ENCODE data around the gene CATSPER1. TPM values are rescaled to one million over a fixed set of nuclear protein-coding genes. Genes with fewer than 3 reads are reported as not detected.

CATSPER1 gene
- polyA plus RNA-seq, 4 donors: not detected

- DNase-seq (ENCODE audit: low read depth in 4 of 4, low spot score in 2 of 4): no peak
Observed at GRCh38 chr11:65976216-65977176, 49.8 kb downstream of the CATSPER1 start.

GRCh38 chr11:65975771-65976170 lies 50.5 kb downstream of the CATSPER1 start:
- DNase-seq (ENCODE audit: low read depth in 4 of 4, low spot score in 2 of 4): no peak

GRCh38 chr11:65973439-65974110 lies 52.7 kb downstream of the CATSPER1 start:
- no peak for DNase-seq (ENCODE audit: low read depth in 4 of 4, low spot score in 2 of 4)

- no peak for DNase-seq (ENCODE audit: low read depth in 4 of 4, low spot score in 2 of 4)
Observed at GRCh38 chr11:65972116-65972515, 54.2 kb downstream of the CATSPER1 start.

GRCh38 chr11:65968600-65969482 lies 57.4 kb downstream of the CATSPER1 start:
- DNase-seq (ENCODE audit: low read depth in 4 of 4, low spot score in 2 of 4): no peak

GRCh38 chr11:65967329-65967934 lies 58.8 kb downstream of the CATSPER1 start:
- DNase-seq (ENCODE audit: low read depth in 4 of 4, low spot score in 2 of 4): no peak

Other genes with a start within 250 kb of the CATSPER1 start
- 10 to 100 TPM in 1 of 4 donors, 1 to 10 TPM in 3; 6.0 to 11.8 (median 8.5) TPM for gene AP5B1, start 245.5 kb downstream of the CATSPER1 start, polyA plus RNA-seq (ENCODE audit: insufficient read length in 4 of 4)
- gene OVOL1, start 239.4 kb downstream of the CATSPER1 start, polyA plus RNA-seq (ENCODE audit: insufficient read length in 4 of 4): 10 to 100 TPM in 3 of 4 donors, 1 to 10 TPM in 1; 9.2 to 16.6 (median 13.4) TPM
- gene SNX32, start 192.5 kb downstream of the CATSPER1 start, polyA plus RNA-seq (ENCODE audit: insufficient read length in 4 of 4): 1 to 10 TPM; 1.4 to 4.9 (median 2.5) TPM
- 100 to 1,000 TPM; 733 to 901 (median 785) TPM for gene CFL1, start 168.3 kb downstream of the CATSPER1 start, polyA plus RNA-seq (ENCODE audit: insufficient read length in 4 of 4)
- gene MUS81, start 166.0 kb downstream of the CATSPER1 start, polyA plus RNA-seq (ENCODE audit: insufficient read length in 4 of 4): 10 to 100 TPM; 41.7 to 67.3 (median 55.7) TPM
- 100 to 1,000 TPM in 3 of 4 donors, 10 to 100 TPM in 1; 96.5 to 170 (median 123) TPM for gene EFEMP2, start 153.7 kb downstream of the CATSPER1 start, polyA plus RNA-seq (ENCODE audit: insufficient read length in 4 of 4)
- 1 to 10 TPM in 3 of 4 donors, under 1 TPM in 1; 0.77 to 1.6 (median 1.3) TPM for gene CTSW, start 146.6 kb downstream of the CATSPER1 start, polyA plus RNA-seq (ENCODE audit: insufficient read length in 4 of 4)
- 100 to 1,000 TPM in 1 of 4 donors, 10 to 100 TPM in 3; 91.1 to 106 (median 96.7) TPM for gene FIBP, start 138.0 kb downstream of the CATSPER1 start, polyA plus RNA-seq (ENCODE audit: insufficient read length in 4 of 4)
- gene CCDC85B, start 135.8 kb downstream of the CATSPER1 start, polyA plus RNA-seq (ENCODE audit: insufficient read length in 4 of 4): 10 to 100 TPM in 2 of 4 donors, 1 to 10 TPM in 2; 7.6 to 19.9 (median 11.7) TPM
- gene FOSL1, start 126.1 kb downstream of the CATSPER1 start, polyA plus RNA-seq (ENCODE audit: insufficient read length in 4 of 4): under 1 TPM; 0.11 to 0.30 (median 0.18) TPM
- 10 to 100 TPM; 31.8 to 49.9 (median 41.7) TPM for gene C11orf68, start 107.4 kb downstream of the CATSPER1 start, polyA plus RNA-seq (ENCODE audit: insufficient read length in 4 of 4)
- 100 to 1,000 TPM in 2 of 4 donors, 10 to 100 TPM in 2; 73.3 to 131 (median 95.7) TPM for gene DRAP1, start 107.1 kb downstream of the CATSPER1 start, polyA plus RNA-seq (ENCODE audit: insufficient read length in 4 of 4)
- under 1 TPM in 1 of 4 donors, not detected in 3; 0.52 TPM for gene TSGA10IP, start 81.0 kb downstream of the CATSPER1 start, polyA plus RNA-seq (ENCODE audit: insufficient read length in 4 of 4)
- gene SART1, start 64.7 kb downstream of the CATSPER1 start, polyA plus RNA-seq (ENCODE audit: insufficient read length in 4 of 4): 10 to 100 TPM; 45.3 to 57.6 (median 52.4) TPM
- gene EIF1AD, start 24.3 kb downstream of the CATSPER1 start, polyA plus RNA-seq (ENCODE audit: insufficient read length in 4 of 4): 10 to 100 TPM; 25.3 to 32.7 (median 28.4) TPM
- gene BANF1, start 24.0 kb downstream of the CATSPER1 start, polyA plus RNA-seq (ENCODE audit: insufficient read length in 4 of 4): 100 to 1,000 TPM; 218 to 315 (median 264) TPM
- gene CST6, start 14.5 kb downstream of the CATSPER1 start, polyA plus RNA-seq (ENCODE audit: insufficient read length in 4 of 4): not detected
- 1 to 10 TPM; 3.7 to 8.6 (median 5.9) TPM for gene GAL3ST3, start 22.7 kb upstream of the CATSPER1 start, polyA plus RNA-seq (ENCODE audit: insufficient read length in 4 of 4)
- 100 to 1,000 TPM; 221 to 254 (median 237) TPM for gene SF3B2, start 25.9 kb upstream of the CATSPER1 start, polyA plus RNA-seq (ENCODE audit: insufficient read length in 4 of 4)
- 10 to 100 TPM; 38.5 to 57.0 (median 50.4) TPM for gene PACS1, start 43.8 kb upstream of the CATSPER1 start, polyA plus RNA-seq (ENCODE audit: insufficient read length in 4 of 4)
- gene KLC2, start 231.2 kb upstream of the CATSPER1 start, polyA plus RNA-seq (ENCODE audit: insufficient read length in 4 of 4): 10 to 100 TPM; 14.7 to 31.0 (median 25.7) TPM
- 100 to 1,000 TPM; 122 to 168 (median 138) TPM for gene RAB1B, start 242.2 kb upstream of the CATSPER1 start, polyA plus RNA-seq (ENCODE audit: insufficient read length in 4 of 4)

All from left renal cortex interstitium (tissue), 4 donors.